Trophoblast cell (in vitro differentiated cells and primary cell): ENCODE results near the gene CNGA2.

Source experiments
- DNase-seq, 2 donors: peaks; one replicate each; pipeline ENCODE4 v3.0.0-alpha.2; 2016
- H2AFZ ChIP-seq: 2 replicates; pipeline ENCODE4 v1.6.1; 2013; ENCODE audit warnings: low read length, moderate library complexity, mild to moderate bottlenecking; ENCODE audit not compliant: insufficient read depth, poor library complexity
- H2AK5ac ChIP-seq: 2 replicates; pipeline ENCODE4 v1.6.1; 2013; ENCODE audit warnings: mild to moderate bottlenecking, low read length
- H2BK120ac ChIP-seq: 2 replicates; pipeline ENCODE4 v1.6.1; 2013; ENCODE audit warnings: low read length, mild to moderate bottlenecking, moderate library complexity; ENCODE audit not compliant: insufficient read depth, poor library complexity
- H2BK12ac ChIP-seq: 2 replicates; pipeline ENCODE4 v1.6.1; 2013; ENCODE audit warnings: mild to moderate bottlenecking, low read length, moderate library complexity
- H2BK5ac ChIP-seq: 2 replicates; pipeline ENCODE4 v1.6.1; 2013; ENCODE audit warnings: low read length, low read depth, moderate library complexity, mild to moderate bottlenecking; ENCODE audit not compliant: poor library complexity
- H3K14ac ChIP-seq: 2 replicates; pipeline ENCODE4 v1.6.1; 2013; ENCODE audit warnings: mild to moderate bottlenecking, low read length
- H3K18ac ChIP-seq: 2 replicates; pipeline ENCODE4 v1.6.1; 2013; ENCODE audit warnings: mild to moderate bottlenecking, low read length
- H3K23ac ChIP-seq: 2 replicates; pipeline ENCODE4 v1.6.1; 2013; ENCODE audit warnings: low read length
- H3K27ac ChIP-seq: 2 replicates; pipeline ENCODE4 v1.5.1; 2013; ENCODE audit warnings: low read depth, mild to moderate bottlenecking, inconsistent platforms, low read length, moderate library complexity
- H3K27me3 ChIP-seq: 2 replicates; pipeline ENCODE4 v1.6.1; 2013; ENCODE audit warnings: inconsistent platforms, mild to moderate bottlenecking, low read length, moderate library complexity; ENCODE audit not compliant: insufficient read depth
- H3K36me3 ChIP-seq, 2 experiments: 1 replicate in 1 of 2; 2 replicates in 1 of 2; pipeline ENCODE4 v1.6.1; 2013; ENCODE audit warnings: low read length in 2 of 2, mild to moderate bottlenecking in 2 of 2, moderate library complexity in 1 of 2; ENCODE audit not compliant: insufficient read depth in 2 of 2, control insufficient read depth in 1 of 2
- H3K4ac ChIP-seq: 2 replicates; pipeline ENCODE4 v1.6.1; 2013; ENCODE audit warnings: low read depth, mild to moderate bottlenecking, low read length, moderate library complexity
- H3K4me1 ChIP-seq, 2 experiments: 1 replicate in 1 of 2; 2 replicates in 1 of 2; pipeline ENCODE4 v1.6.1; 2013; ENCODE audit warnings: low read length in 2 of 2, mild to moderate bottlenecking in 2 of 2, moderate library complexity in 1 of 2; ENCODE audit not compliant: insufficient read depth in 2 of 2, control insufficient read depth in 1 of 2
- H3K4me2 ChIP-seq: 2 replicates; pipeline ENCODE4 v1.6.1; 2013; ENCODE audit warnings: inconsistent platforms, mild to moderate bottlenecking, low read length, moderate library complexity
- H3K4me3 ChIP-seq: 2 replicates; pipeline ENCODE4 v1.5.1; 2013; ENCODE audit warnings: mild to moderate bottlenecking, low read depth, low read length, inconsistent platforms
- H3K79me1 ChIP-seq: one replicate; pipeline ENCODE4 v1.6.1; 2013; ENCODE audit warnings: low read length
- H3K79me2 ChIP-seq: 2 replicates; pipeline ENCODE4 v1.6.1; 2013; ENCODE audit warnings: low read length, mild to moderate bottlenecking; ENCODE audit not compliant: control insufficient read depth, insufficient read depth, poor library complexity
- H3K9ac ChIP-seq: 2 replicates; pipeline ENCODE4 v1.6.1; 2013; ENCODE audit warnings: mild to moderate bottlenecking, low read length
- H3K9me3 ChIP-seq: 2 replicates; pipeline ENCODE4 v1.6.1; 2013; ENCODE audit warnings: low read depth, mild to moderate bottlenecking, control low read depth, inconsistent platforms, low read length; ENCODE audit not compliant: insufficient read depth
- H4K12ac ChIP-seq: 2 replicates; pipeline ENCODE4 v1.6.1; 2013; ENCODE audit warnings: low read depth, mild to moderate bottlenecking, low read length, moderate library complexity
- H4K8ac ChIP-seq: 2 replicates; pipeline ENCODE4 v1.6.1; 2013; ENCODE audit warnings: low read depth, mild to moderate bottlenecking, low read length, moderate library complexity
- H4K91ac ChIP-seq: one replicate; pipeline ENCODE4 v1.6.1; 2013; ENCODE audit warnings: low read depth, mild to moderate bottlenecking, low read length, moderate library complexity
- WGBS: extraction: QIAGEN DNeasy Blood & Tissue Kit; methylation state at CpG from one replicate; pipeline ENCODE4 v1.1.7; 2013; ENCODE audit warnings: missing lambda C conversion rate; ENCODE audit not compliant: insufficient read length, insufficient coverage; ENCODE audit errors: extremely low coverage; 5-methylcytosine and 5-hydroxymethylcytosine counted together

The CNGA2 gene

DNA sequence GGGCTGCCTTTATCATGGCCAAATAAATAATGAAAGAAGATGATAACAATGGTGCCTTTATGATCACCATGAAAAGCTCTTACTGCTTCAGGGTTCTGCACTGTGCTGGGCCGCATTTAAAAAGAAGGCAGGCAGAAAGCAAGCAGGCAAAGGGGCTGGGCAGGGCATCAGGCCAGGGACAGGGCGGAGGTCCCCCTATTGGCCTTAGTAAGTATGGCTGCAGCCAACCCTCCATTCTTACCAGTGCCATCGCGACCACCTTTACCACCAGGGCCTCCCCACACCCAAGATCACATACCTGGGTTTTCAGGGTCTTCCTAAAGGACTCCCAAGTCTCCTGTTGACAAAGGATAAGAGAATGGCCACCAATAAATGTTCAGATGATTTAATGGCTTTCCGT, 38.9 kb downstream of the CNGA2 start:
- Histone ChIP-seq H2AK5ac (no peak overlapping the region), H3K4me2 (no peak overlapping the region), H2AFZ (no peak overlapping the region), H4K12ac (no peak overlapping the region), H4K8ac (no peak overlapping the region), H3K4ac (no peak overlapping the region), H2BK5ac (no peak overlapping the region), H3K4me3 (no peak overlapping the region), H3K23ac (no peak overlapping the region), H3K79me1 (no peaks in the 10 kb centered on the region), H3K27me3 (no peaks in the 10 kb centered on the region), H3K9me3 (no peaks in the 10 kb centered on the region), H3K27ac (no peak overlapping the region), H3K18ac (no peak overlapping the region), H3K9ac (no peak overlapping the region), H3K36me3 (no peaks in the 10 kb centered on the region), H3K14ac (no peak overlapping the region), H3K79me2 (no peaks in the 10 kb centered on the region), H2BK12ac (no peak overlapping the region), H2BK120ac (no peak overlapping the region), H4K91ac (no peak overlapping the region), H3K4me1 (no peaks in the 10 kb centered on the region)
- WGBS, result no CpG with 5 or more reads among the region's 5 CpGs
- DNase-seq, result no peak

- no peak overlapping the region for H2BK5ac ChIP-seq
- no peak overlapping the region for H4K12ac ChIP-seq
- no peak for DNase-seq
- no peak overlapping the region for H2BK120ac ChIP-seq
- no peaks in the 10 kb centered on the region for H3K9me3 ChIP-seq
- no peak overlapping the region for H3K27ac ChIP-seq
- no peak overlapping the region for H2AFZ ChIP-seq
- no peak overlapping the region for H3K9ac ChIP-seq
- no peak overlapping the region for H3K18ac ChIP-seq
- no peaks in the 10 kb centered on the region for H3K27me3 ChIP-seq
- no peak overlapping the region for H3K4me3 ChIP-seq
- no peak overlapping the region for H2AK5ac ChIP-seq
- H3K4ac ChIP-seq, result no peak overlapping the region
- H4K8ac ChIP-seq, result no peak overlapping the region
- no peaks in the 10 kb centered on the region for H3K79me2 ChIP-seq
- no peaks in the 10 kb centered on the region for H3K36me3 ChIP-seq
- no peak overlapping the region for H4K91ac ChIP-seq
- no peak overlapping the region for H3K23ac ChIP-seq
- no peak overlapping the region for H3K4me2 ChIP-seq
- no peak overlapping the region for H2BK12ac ChIP-seq
- no CpG with 5 or more reads among the region's 3 CpGs for WGBS
- H3K79me1 ChIP-seq, result no peaks in the 10 kb centered on the region
- no peak overlapping the region for H3K14ac ChIP-seq
- H3K4me1 ChIP-seq, result no peaks in the 10 kb centered on the region
These were observed 39.9 kb downstream of the CNGA2 start for GRCh38 chrX:151774421-151774820.

DNA sequence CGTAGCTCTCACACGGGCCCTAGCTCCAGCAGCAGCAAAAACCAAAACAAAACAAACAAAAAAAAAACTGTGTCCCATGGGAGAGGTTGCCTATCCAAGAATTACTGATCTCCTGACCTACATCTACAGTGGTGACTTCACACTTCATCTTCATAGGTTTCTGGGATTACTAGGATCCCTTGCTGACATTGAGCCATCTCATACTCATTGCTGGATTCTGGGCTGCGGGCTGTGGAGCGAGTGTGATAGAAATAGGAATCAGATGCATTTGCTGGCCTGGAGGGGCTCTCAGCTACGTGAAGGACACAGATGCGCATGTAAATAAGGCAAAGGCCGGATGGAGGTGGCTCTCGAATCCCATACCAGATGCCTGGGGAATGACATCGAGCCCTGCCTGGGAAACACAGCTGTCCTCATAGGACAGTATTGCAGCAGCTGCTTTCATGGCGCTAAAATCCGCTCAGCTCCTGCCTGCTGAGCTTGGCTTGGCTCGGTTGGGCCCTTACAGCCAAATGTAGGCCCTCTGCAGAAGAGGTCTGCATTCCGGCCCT, 41.7 kb downstream of the CNGA2 start:
- H3K4me1 ChIP-seq, result no peaks in the 10 kb centered on the region

DNA sequence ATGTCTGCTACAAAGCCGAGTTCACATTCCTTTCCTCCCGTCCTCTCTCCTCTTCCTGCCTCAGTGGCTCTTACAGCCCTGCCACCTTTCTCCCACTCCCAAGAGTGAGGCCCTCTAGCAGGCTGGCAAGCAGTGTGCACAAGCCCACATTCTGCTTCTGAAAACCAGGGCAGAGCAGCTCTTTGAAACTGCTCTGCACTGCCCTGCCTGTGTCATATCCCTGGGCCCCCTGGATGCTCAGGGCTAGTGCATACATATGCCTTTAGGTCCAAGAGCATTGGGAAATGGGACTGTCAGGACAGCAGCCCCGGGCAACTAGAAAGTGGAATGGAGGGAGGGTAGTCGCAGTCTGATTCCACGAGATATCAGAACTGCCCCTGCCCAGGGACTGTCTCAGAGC, 42.4 kb downstream of the CNGA2 start:
- H3K4ac ChIP-seq, result no peak overlapping the region
- no peak overlapping the region for H3K14ac ChIP-seq
- no peak overlapping the region for H3K4me3 ChIP-seq
- no peak overlapping the region for H3K18ac ChIP-seq
- no peak overlapping the region for H3K9ac ChIP-seq
- H3K23ac ChIP-seq, result no peak overlapping the region
- no peak overlapping the region for H3K27ac ChIP-seq
- no peak overlapping the region for H3K4me2 ChIP-seq
- no peak overlapping the region for H2BK12ac ChIP-seq
- H4K8ac ChIP-seq, result no peak overlapping the region
- H3K9me3 ChIP-seq, result no peaks in the 10 kb centered on the region
- WGBS, result no CpG with 5 or more reads among the region's 5 CpGs
- H3K27me3 ChIP-seq, result no peaks in the 10 kb centered on the region
- H3K4me1 ChIP-seq, result no peaks in the 10 kb centered on the region
- no peaks in the 10 kb centered on the region for H3K79me2 ChIP-seq
- DNase-seq, result no peak
- H3K36me3 ChIP-seq, result no peaks in the 10 kb centered on the region
- H4K91ac ChIP-seq, result no peak overlapping the region
- no peak overlapping the region for H2AK5ac ChIP-seq
- H4K12ac ChIP-seq, result peak overlapping the region; percentile 61
- H3K79me1 ChIP-seq, result no peaks in the 10 kb centered on the region
- no peak overlapping the region for H2BK120ac ChIP-seq
- H2AFZ ChIP-seq, result no peak overlapping the region
- no peak overlapping the region for H2BK5ac ChIP-seq

More for the DNA sequence above, 41.7 kb downstream of the CNGA2 start:
- Histone ChIP-seq H3K4me3 (no peak overlapping the region), H3K4me2 (no peak overlapping the region), H3K79me1 (no peaks in the 10 kb centered on the region), H3K36me3 (no peaks in the 10 kb centered on the region), H2AK5ac (no peak overlapping the region), H2BK120ac (no peak overlapping the region), H4K8ac (no peak overlapping the region), H3K27ac (no peak overlapping the region), H2AFZ (no peak overlapping the region), H4K91ac (no peak overlapping the region), H2BK5ac (no peak overlapping the region), H3K27me3 (no peaks in the 10 kb centered on the region), H3K23ac (no peak overlapping the region), H3K9ac (no peak overlapping the region), H3K4ac (no peak overlapping the region), H3K18ac (no peak overlapping the region), H2BK12ac (no peak overlapping the region), H3K14ac (no peak overlapping the region), H3K9me3 (no peaks in the 10 kb centered on the region), H4K12ac (no peak overlapping the region), H3K79me2 (no peaks in the 10 kb centered on the region)
- no peak for DNase-seq
- WGBS, result no CpG with 5 or more reads among the region's 13 CpGs
